CD4-positive, alpha-beta T cell treated with Interleukin-4 for 4 hours (primary cell): ENCODE data around the gene EID3.

Source experiments
- DNase-seq: peaks from one replicate; pipeline ENCODE4 v3.0.0-alpha.2; 2020

The EID3 gene

DNA sequence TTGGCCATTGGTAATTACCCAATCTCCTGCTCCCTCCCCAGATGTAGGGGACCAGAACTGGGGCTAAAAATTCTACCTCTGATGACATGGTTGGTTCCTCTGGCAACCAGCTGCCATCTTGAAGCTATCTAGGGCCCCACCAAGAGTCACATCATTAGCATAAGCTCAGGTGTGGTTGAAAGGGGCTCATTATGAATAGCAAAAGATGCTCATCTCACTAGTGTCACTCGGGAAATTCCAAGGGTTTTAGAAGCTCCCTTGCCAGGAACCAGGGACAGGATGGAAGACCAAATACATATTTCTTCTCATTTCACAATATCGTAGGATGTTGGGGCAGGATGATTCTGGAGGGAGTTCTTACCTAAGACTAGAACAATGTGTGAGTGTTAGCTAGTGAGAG lies 38.6 kb downstream of the EID3 start:
- no peak for DNase-seq

DNA sequence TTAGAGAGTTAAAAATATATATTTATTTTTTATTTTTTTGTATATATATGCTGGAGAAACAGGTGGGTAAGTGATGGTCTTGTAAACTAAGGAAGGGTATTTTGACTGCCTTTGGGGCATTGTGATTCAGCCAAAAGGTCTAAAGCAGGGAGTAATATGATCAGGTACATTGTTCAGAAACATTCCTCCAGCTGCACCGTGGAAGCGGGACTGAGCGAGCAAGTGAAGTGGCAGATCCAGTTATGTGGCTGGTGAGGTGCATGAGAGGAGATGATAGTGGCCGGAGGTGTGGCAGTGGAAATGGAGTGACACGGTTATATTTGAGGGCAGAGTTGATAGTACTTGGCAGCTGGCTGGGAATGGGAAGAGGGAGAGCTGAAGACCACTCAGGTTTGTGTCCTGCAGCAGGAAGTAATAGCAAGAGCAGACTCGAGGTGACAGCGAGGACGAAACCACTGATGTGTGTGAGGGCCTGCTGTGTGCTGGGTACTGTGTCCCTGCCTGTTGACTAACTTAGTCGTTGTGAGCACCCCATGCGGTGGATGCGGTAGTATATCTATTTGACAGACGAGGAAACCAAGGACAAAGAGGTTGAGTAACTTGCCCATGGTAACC lies 39.2 kb downstream of the EID3 start:
- DNase-seq = no peak

DNA sequence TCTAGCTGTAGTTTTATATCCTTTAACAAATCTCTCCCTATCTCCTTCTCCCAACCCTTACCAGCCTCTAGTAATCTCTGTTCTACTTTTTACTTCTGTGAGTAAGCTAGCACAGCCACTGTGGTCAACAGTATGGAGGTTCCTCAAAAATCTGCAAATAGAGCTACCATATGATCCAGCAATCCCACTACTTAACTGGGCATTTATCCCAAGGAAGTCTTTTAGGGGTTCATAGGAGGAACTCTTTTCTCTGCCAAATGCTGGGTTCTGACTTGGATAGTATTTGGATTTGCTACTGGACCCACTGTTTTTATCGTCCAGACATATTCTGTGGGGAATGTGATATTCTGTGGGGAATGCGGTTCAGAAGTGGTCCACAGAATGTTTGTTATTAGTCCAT lies 41.1 kb downstream of the EID3 start:
- DNase-seq = no peak

DNA sequence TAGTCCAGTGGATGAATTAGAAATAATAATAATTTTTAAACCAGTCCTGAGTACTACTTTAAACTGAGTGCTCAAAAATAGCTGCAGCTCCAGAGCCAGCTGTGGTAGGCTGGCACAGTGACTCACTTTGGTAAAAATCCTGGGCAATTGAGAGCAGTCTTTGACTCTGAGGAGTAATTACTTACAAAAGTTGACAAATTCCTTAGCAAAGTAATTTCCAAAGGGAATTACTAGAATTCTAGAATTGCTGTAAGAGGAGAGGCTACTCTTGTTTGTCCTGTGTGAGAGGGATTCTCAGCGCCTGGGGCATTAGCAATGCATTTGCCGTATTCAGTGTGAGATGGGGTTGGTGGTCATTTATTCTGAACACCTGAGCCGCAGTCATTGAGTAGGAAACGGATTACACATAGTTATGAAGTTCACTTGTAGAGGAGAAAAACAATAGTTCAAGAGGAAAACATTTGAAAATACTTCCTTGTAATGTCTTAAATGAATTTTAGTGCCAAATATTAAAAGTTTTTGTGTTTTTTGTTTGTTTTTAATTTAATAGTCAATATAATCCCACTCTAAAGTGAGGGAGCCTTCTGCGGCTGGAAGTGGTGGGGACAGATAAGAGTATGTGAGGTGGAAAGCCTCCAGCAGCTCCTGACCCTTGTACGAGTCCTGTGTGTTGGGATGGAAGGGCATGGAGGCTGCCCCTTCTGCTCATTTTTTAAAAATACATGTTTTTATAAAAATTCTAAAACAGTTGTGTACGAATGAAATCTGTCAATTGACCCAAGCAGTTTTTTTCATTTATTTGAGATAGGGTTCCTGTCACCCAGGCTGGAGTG lies 41.9 kb downstream of the EID3 start:
- DNase-seq = no peak

DNA sequence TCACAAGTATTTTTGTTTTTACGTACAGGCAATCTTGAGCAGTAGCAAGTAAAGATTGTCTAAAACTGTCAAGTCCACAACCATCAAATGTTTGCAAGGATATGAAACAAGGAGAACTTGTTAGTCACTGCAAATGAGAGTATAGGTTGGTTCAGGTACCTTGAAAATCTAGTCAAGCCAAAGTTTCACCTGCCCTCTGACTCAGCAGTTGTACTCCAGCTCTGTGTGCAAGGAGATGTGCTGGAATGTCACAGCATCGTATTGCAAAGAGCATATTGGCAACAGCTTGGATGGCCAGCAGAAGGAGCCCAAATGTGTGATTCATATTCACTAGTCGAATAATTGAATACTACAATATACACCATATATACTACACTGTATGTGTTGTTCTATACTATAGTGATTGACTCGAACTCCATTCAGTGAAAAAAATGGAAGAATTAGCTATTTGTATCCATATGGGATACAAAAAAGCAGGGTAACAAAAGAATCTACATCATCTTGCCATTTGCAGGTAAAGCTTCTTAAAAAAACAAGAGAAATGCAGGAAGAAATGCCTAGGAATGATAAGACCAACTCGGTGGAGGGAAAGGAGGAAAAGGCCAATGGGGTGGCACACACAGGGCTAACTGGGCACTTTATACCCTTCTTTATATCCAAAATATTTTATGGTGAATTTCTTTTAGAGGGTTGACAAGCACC lies 44.0 kb downstream of the EID3 start:
- DNase-seq = no peak

DNA sequence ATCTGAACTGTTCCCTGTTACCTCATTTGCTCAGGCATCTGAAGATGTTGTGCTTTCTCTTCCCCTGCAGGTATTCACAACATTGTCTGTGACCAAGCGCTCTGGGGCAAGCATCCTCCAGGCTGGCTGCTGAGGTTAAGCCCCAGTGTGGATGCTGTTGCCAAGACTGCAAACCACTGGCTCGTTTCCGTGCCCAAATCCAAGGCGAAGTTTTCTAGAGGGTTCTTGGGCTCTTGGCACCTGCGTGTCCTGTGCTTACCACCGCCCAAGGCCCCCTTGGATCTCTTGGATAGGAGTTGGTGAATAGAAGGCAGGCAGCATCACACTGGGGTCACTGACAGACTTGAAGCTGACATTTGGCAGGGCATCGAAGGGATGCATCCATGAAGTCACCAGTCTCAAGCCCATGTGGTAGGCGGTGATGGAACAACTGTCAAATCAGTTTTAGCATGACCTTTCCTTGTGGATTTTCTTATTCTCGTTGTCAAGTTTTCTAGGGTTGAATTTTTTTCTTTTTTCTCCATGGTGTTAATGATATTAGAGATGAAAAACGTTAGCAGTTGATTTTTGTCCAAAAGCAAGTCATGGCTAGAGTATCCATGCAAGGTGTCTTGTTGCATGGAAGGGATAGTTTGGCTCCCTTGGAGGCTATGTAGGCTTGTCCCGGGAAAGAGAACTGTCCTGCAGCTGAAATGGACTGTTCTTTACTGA lies 44.9 kb downstream of the EID3 start:
- DNase-seq = no peak

DNA sequence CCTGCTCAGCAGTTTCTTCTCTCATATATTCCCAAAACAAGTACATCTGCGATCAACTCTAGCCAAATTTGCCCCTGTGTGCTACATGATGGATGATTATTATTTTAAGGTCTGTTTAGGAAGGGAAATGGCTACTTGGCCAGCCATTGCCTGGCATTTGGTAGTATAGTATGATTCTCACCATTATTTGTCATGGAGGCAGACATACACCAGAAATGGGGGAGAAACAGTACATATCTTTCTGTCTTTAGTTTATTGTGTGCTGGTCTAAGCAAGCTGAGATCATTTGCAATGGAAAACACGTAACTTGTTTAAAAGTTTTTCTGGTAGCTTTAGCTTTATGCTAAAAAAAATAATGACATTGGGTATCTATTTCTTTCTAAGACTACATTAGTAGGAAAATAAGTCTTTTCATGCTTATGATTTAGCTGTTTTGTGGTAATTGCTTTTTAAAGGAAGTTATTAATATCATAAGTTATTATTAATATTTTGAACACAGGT lies 45.5 kb downstream of the EID3 start:
- DNase-seq = no peak

DNA sequence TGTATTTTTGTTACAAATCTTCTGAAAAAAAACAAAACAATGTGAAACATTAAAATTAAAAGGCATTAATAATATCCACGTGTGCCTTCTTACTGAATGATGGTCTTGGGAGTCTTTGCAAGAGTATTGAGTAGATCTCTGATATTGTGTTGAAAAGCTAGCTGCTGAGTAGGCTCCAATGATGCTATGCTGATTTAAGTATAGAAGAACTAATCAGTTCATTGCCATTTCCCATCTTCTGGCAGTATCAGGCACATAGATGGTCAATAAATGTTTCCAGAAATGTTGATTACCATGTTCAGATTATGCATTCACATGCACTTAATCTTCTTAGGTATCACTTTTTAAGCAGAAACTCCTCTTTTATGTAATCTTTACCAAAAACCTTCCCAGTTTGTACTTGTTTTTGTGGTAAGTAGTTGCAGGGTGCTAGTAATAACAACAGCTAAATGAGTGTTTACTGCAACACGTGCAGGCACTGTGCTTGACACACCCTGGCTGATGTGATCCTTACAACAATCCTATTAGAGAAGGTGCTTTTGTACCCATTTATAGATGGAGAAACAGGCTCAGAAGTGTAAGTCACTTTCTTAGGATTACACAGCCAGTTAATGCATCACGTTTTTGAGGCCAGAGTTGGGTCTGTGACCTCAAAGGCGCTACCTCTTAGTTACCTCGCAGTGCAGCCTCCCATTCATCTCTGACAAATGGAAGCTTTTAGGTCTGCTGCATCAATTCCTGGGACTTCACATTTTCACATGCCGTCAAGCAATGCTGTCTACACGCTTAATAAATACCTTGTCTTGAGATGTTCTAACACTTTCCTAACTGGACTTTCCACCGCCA lies 46.9 kb downstream of the EID3 start:
- DNase-seq = no peak

DNA sequence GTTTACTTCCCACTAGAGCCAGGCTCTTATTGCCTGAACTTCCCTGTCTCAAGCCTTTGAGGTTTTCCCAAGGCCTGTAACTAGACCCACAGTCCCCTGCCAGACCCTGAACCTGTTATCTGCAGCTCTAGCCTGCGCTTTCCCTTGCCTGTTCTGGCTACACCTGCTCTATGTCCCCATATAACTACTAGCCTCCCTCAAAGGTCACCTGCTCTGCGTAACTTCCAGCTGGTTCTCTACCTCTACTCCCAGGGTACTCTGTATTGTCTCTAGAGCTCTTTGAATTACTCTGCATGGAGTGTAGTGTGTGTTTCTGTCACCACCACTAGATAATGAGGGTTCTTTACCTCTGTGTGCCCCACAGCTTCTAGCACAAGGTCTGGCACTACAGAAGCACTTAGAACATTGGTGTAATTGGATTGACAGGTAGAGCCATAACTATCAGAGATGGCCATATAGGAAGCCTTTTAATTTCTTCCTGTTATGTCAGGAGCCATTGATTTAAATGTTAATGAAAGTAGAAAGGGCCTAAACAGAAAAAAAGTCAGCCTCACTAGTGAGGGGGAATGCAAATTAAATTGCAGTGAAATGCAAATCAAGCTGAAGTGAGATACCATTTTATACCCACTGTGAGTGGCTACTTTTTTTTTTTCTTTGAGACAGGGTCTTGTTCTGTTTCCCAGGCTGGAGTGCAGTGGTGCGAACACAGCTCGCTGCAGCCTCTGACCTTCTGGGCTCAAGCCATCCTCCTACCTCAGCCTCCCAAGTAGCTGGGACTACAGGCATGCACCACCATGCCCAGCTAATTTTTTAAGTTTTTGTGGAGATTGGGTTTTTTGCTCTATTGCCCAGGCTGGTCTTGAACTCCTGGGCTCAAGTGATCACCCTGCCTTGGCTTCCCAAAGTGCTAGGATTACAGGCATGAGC lies 47.8 kb downstream of the EID3 start:
- no peak for DNase-seq

DNA sequence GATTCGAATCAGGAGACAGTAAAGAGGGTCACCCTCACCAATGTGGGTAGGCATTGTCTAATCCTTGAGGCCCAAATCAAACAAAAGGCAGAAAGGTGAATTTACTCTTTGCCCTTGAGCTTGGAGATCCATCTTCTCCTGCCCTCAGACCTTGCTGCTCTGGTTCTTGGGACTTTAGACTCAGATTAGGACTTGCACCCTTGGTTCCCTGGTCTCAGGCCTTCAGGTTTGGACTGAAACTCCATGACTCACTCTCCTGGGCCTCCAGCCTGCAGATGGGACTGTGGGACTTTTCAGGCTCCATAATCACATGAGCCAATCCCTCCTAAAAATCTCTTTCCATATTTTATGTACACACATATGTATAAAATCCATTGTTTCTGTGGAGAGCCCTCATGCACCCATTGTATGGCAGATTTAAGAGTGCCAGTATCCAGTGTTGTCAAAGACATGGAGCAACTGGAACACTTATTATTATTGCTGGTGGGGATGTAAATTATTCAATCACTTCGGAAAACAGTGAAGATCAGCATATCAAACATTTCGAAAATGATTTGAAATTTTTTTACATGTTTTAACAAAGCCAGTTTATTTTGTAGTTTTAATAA lies 48.7 kb downstream of the EID3 start:
- DNase-seq = no peak

DNA sequence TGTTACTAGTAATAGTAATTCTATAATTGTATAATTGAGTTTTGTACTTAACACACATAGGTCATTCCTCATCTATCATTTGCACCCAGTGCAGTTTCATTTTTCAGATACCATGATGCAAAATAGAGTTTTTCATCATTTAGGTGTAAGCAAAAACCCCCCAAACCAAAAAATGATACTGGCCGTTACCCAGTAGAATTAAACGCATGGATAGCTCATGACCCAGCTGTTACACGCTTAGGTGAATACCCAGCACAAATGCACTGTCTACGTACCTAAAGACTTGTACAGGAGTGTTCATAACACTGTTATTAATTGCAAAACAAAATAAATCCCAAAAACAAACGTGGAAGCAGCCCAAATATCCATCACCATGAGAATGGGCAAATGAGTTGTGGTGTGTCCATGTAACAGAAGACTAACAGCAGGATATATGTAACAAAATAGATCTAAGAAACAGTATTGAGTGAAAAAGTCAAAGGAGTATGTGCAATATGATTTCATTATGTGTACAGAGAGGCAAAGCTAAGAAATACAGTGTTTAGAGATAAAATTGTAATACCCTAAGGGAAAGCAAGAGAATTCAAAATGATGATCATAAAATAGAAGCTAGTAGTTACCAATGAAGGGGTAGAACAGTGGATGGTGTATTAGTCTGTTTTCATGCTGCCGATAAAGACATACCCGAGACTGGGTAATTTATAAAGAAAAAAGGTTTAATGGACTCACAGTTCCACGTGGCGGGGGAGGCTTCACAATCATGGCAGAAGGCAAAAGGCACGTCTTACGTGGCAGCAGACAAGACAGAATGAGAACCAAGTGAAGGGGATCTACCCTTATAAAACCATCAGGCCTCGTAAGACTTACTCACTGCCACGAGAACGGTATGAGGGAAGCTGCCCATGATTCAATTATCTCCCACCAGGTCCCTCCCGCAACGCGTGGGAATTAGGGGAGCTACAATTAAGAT lies 49.8 kb downstream of the EID3 start:
- no peak for DNase-seq

DNA sequence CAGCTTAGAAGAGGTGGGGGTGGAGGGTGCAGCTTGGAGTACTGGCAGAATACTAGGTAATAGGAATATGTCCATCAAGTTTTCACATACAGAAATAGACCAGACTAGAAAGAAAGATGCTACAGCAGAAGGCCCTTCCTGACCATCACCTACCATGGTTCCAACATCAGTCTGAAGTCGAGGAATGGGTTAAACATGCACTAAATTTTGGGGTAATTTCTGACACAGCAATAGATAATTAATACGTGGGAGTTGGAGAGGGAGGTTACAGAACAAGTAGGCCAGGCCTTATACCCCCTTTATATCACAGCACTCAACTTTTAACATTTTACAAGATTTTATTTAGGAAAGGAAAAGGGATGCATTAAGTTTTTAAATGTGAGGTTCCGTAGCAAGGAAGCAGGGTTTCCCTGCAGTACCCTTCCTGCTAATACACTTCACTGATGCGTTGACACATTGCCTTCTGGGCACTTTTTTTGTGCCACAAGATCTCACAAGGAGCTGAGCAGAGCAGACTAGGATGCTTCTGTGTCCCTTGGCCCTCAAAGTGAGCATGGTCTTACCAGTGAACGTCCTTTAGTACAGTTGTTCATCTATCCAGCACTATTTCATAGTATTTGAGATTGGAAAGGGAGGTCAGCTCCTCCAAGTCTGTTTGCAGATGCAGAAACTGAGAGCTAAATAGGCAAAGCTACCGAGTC lies 50.8 kb downstream of the EID3 start:
- no peak for DNase-seq
